Lower leg skin (tissue), 3 donors: ENCODE measurements around the gene STK4.

Experiments used
- CTCF ChIP-seq, 3 donors: fragments of 450-650 bp; IDR thresholded peaks; one replicate each; pipeline ENCODE4 v1.5.1; 2016; ENCODE audit warnings: antibody characterized with exemption in 3 of 3, mild to moderate bottlenecking in 3 of 3, moderate library complexity in 2 of 3
- POLR2A ChIP-seq, 2 donors: fragments of 450-650 bp; IDR thresholded peaks; one replicate each; pipeline ENCODE4 v1.6.1; 2016 to 2017; ENCODE audit warnings: antibody characterized with exemption in 2 of 2, mild to moderate bottlenecking in 1 of 2, moderate library complexity in 1 of 2

GRCh38 chr20:44917399-44917798, 48.9 kb upstream of the STK4 start:
- TF ChIP-seq CTCF (IDR thresholded peaks at IDR 0.05) (no peak), POLR2A (IDR thresholded peaks at IDR 0.05) (no peak)
